Subcutaneous adipose tissue (tissue), 4 donors: Measurements from ENCODE around the gene EML2. TPM values are rescaled to one million over a fixed set of nuclear protein-coding genes. Genes with fewer than 3 reads are reported as not detected.

Source experiments
- CTCF ChIP-seq: fragments of 450-650 bp; IDR thresholded peaks from one replicate; pipeline ENCODE4 v1.5.1; 2016; ENCODE audit warnings: low read depth, mild to moderate bottlenecking, control low read depth, antibody characterized with exemption, moderate library complexity
- total RNA-seq, 4 donors: library from RNA; depleted of rRNA; stranded (reverse); fragments of >200 nt; gene quantifications; one replicate each; pipeline ENCODE4 v1.1.0, GENCODE V29; 2016

Gene EML2
- total RNA-seq, 4 donors from 2014 or later, result 5.4 to 32.6 (median 20.7) TPM

GRCh38 chr19:45589768-45590167, 49.4 kb downstream of the EML2 start:
- no peak for TF ChIP-seq CTCF

- TF ChIP-seq CTCF, result no peak
These were observed 51.3 kb downstream of the EML2 start for GRCh38 chr19:45587873-45588272.

DNA sequence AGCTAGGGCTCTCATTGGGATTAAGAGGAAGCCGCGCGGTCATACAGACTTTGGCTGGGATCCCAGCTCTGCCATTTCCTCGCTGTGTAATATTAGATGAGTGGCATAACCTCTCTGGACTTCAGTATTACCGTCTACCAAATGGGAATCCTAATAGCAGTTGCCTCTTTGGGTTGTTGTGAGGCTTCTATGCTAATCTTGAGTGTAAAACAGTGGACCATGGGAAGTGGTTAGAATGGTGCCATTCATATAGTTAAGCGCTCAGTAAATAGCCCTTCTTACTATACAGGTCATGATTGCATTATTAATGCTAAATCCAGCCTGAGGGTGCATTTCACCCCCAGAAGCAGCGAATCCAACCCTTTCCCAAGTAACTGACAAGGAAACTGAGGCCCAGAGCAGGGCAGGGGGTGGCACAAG, 54.0 kb downstream of the EML2 start:
- TF ChIP-seq CTCF, result no peak

GRCh38 chr19:45584332-45585157, 54.7 kb downstream of the EML2 start, which contains the start of gene OPA3:
TSS of gene OPA3 (minus strand) at chr19:45584802. CDS start at chr19:45584764, 38 bp downstream.
- TF ChIP-seq CTCF, result no peak

DNA sequence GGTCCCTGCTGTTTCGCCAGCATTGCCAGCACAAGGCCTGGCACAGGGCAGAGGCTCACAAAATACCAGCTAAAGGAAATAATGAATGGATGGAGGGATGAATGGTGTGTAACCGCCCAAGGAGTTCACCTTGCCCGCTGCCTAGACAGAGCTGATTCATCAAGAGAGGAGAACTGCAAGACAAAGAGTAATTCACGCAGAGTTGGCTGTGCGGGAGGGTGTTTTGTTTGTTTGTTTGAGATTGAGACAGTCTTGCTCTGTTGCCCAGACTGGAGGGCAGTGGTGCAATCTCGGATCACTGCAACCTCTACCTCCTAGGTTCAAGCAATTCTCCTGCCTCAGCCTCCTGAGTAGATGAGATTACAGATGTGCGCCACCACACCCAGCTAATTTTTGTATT, 57.6 kb downstream of the EML2 start:
- no peak for TF ChIP-seq CTCF

GRCh38 chr19:45578861-45579260, 60.3 kb downstream of the EML2 start:
- TF ChIP-seq CTCF, result no peak

GRCh38 chr19:45577111-45577905, 61.9 kb downstream of the EML2 start:
- no peak for TF ChIP-seq CTCF
